Body of pancreas (tissue), 4 donors: ENCODE measurements around the gene SYTL1.

Source experiments
- POLR2A ChIP-seq, 3 donors: fragments of 450-650 bp; IDR thresholded peaks; one replicate each; pipeline ENCODE4 v1.6.1; 2016; ENCODE audit warnings: antibody characterized with exemption in 3 of 3, mild to moderate bottlenecking in 2 of 3
- TF ChIP-seq, protein P1 (sequence below), 7 experiments: fragments of 450-650 bp in 4 of 7; fragments of 200-600 bp in 3 of 7; sonication (generic) in 3 of 7; IDR thresholded peaks; one replicate each; pipeline ENCODE4 v1.5.1; 2016 to 2019; ENCODE audit warnings: antibody characterized with exemption in 7 of 7

DNA sequence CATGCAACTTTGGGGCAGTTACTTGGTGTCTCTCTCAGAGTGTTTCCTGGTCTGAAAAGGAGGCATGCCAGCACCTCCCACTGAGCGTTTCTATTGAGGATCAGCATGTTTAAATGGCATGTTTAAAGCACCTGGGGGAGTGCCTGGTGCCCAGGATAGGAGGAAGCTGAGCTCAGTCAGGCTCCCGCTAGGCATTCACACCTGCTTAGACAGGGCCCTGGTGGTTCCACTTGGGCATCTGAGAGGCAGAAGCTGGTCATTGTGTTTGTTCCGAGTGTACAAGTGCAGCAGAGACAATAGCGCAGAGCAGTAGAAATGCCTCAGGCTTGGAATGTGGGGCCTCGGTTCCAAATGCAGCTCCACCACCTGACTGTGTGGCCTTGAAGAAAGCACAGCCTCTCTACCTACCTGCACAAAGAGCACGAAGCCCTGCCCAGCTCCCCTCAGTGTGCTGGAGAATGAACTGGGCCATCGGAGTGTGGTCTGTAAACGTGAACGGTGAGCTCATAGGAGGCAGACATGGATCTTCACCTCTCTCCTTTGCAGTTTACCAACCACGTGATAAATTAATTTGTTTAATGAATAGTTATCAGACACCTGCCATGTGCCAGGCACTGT is 40.1 kb upstream of the SYTL1 start:
- TF ChIP-seq, protein P1, sequence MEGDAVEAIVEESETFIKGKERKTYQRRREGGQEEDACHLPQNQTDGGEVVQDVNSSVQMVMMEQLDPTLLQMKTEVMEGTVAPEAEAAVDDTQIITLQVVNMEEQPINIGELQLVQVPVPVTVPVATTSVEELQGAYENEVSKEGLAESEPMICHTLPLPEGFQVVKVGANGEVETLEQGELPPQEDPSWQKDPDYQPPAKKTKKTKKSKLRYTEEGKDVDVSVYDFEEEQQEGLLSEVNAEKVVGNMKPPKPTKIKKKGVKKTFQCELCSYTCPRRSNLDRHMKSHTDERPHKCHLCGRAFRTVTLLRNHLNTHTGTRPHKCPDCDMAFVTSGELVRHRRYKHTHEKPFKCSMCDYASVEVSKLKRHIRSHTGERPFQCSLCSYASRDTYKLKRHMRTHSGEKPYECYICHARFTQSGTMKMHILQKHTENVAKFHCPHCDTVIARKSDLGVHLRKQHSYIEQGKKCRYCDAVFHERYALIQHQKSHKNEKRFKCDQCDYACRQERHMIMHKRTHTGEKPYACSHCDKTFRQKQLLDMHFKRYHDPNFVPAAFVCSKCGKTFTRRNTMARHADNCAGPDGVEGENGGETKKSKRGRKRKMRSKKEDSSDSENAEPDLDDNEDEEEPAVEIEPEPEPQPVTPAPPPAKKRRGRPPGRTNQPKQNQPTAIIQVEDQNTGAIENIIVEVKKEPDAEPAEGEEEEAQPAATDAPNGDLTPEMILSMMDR (IDR thresholded peaks at IDR 0.05), result no peak
- no peak for TF ChIP-seq POLR2A (IDR thresholded peaks at IDR 0.05)
